8988T (cell line): Measurements from ENCODE around the gene MORN3.
"Not testable (repeated sequence)": the region's sequence is repeated elsewhere in the genome, so short reads cannot be mapped to it uniquely, and the experiment has no call there.

ENCODE experiments used
- DNase-seq: peaks from one replicate; pipeline ENCODE4 v3.0.0; 2011

Gene MORN3, protein sequence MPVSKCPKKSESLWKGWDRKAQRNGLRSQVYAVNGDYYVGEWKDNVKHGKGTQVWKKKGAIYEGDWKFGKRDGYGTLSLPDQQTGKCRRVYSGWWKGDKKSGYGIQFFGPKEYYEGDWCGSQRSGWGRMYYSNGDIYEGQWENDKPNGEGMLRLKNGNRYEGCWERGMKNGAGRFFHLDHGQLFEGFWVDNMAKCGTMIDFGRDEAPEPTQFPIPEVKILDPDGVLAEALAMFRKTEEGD

DNA sequence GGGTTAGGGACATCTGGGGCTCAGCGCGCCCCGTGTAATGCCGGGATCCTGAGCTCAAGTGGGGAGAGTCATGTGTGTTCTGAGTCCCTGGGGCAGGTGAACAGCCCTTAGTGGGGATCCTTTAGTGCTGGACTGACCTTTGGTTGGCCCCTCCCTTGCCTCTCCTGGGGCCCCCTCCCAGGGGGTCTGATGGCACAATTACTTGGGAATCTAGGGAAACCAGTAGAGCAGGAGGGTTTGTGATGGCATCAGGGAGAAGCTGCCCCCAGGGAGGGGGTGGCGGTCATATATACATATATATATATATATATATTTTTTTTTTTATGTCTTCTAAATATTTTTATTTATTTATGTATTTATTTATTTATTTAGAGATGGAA, at the start of gene MORN3:
Gene MORN3, minus strand, starts transcription at position 134 of the 380 bp plus-strand sequence. CDS start 171 bp downstream, outside the sequence.
- no peak for DNase-seq

- no peak for DNase-seq
Observed at GRCh38 chr12:121718653-121719239, 49.3 kb upstream of the MORN3 start.

DNA sequence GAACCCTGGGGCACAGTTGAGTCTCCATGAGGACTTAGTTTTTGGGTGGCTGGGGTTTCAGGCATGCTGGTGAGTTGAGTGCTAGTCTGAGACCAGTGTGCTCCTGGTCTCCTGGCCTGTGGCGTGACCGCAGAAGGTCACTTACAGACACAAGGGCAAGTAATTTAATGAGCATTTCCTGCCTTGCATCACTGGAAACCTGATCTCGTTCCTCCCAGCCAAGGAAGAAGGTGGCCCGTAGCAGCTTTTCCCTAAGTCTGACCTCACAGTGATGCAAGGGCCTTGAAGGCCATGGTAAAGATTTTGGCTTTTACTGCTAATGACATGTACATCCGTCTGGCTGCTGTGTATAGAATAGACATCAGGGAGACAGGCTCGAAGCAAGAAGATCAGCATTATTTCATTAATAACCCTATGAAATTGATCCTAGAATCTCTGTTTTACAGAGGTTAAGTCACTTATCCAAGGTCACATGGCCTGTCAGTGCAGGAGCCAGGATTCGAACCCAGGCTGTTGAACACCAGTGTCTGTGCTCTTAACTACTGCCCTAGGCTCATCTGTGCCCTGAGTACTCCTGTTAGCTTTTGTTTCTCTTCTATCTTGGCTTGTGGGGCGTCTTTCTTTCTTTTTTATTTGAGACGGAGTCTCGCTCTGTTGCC, 47.7 kb upstream of the MORN3 start:
- DNase-seq = no peak

DNA sequence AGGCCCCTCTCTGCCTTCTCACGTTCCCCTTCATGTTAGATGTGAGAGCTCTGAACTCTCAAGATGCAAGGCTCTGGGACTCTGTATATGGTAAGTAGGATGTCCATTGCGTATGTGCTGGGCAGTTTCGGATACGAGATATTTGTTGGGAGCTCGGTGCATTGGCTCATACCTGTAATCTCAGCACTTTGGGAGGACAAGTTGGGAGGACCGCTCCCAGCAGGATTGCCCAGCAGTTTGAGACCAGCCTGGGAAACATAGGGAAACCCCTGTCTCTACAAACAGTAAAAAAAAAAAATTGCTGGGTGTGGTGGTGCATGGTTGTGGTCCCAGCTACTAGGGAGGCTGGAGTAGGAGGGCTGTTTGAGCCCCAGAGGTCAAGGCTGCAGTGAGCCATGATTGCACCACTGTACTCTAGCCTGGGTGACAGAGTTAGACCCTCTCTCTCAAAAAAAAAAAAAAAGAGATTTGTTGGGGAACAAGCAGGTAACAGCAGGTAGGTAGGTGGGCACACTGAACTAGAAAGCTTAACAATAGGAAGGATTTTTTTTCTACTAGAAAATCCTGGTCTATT, 46.5 kb upstream of the MORN3 start:
- DNase-seq = no peak

DNA sequence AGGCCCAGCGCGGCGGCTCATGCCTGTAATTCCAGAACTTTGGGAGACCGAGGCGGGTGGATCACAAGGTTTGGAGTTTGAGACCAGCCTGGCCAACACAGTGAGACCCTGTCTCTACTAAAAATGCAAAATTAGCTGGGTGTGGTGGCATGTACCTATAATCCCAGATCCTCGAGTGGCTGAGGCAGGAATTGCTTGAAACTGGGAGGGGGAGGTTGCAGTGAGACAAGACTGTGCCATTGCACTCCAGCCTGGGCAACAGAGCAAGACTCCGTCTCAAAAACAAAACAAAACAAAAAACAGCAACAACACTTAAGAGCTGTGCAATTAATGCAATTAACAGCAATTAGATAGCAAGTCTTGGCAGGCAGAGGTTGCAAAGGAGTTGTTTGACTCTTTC, 45.6 kb upstream of the MORN3 start:
- DNase-seq = not testable (repeated sequence)

DNA sequence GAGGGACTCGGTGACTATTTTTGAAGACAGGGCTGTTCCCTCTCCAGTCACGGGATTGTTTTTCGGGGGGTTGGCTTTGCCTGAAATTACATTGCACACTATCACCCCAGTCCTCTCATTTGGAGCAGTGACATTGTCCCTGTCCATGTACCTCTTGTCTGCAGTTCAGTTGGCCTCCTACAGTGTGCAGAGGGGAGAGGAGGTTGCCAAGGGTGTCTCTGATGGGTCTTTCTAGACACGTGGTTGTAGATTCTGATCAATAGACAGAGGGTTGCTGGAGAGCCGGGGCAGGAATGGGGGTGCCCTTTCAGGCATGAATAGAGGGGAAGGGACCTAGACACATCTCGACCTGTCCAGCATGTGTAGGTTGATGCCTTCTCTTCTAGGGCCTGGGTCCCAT, 44.3 kb upstream of the MORN3 start:
- no peak for DNase-seq

DNA sequence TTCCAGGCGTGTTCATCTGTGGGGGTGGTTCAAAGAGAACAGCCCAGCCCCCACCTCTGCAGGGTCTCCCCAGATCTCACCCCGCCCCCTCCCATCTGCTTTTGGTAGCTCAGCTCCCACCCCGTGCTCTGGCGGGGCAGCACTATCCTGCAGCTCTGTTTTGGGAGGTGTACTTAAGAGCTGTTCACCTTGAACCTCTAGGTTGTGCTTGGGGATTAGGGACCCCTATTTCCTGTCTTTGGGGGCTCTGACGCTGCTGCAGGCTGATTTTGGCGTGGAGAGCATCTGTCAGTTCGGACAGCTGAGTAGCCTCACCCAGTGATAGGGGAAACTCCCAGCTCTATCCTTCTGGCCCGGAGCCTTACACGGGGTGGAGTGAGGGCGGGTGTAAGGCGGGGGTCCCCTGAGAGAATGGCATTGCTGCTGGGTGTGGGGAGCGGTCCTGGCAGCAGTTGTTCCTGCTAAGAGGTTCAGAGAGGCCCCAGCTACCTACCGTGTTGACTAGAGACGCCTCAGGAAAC, 43.9 kb upstream of the MORN3 start:
- no peak for DNase-seq

DNA sequence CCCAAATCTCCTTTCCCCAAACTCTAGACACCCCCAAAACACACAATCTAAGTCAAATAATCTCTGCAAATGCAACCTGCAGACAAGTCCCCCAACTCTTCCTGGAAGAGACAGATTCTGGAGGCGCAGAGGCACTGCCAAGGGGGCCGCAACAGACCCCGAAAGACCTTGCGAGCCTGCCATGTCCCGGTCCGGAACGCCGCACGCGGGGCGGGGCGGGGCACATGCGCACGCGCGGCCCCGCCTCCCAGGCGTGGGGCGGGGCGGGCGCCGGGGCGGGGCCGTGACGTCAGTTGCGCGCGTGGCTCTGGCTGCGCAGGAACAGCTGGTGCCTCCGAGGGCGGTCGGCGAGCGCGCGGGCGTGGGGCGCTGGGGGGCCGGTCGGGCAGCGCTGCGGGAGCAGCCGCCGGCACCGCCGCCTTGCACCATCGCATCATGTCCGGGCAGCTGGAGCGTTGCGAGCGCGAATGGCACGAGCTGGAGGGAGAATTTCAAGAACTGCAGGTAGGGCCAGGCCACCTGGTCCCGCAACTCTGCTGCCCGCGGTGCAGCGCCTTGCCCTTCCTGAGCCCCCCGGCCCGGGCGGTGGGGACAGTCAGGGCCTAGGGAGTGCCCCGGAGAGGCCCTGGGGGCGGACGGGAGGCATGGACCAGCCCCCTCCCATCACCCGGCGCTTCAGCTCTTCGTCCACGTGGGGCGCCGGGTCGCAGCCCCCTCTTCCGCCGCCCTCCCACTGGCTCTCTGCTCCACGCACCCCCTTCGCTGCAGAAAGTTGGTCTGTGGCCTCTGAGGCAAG, 43.2 kb upstream of the MORN3 start, which contains the start of gene TMEM120B:
Gene TMEM120B, plus strand, starts transcription at position 292 of the 796 bp plus-strand sequence. Its CDS starts 144 bp downstream, at position 436.
- peak; percentile 73 for DNase-seq

DNA sequence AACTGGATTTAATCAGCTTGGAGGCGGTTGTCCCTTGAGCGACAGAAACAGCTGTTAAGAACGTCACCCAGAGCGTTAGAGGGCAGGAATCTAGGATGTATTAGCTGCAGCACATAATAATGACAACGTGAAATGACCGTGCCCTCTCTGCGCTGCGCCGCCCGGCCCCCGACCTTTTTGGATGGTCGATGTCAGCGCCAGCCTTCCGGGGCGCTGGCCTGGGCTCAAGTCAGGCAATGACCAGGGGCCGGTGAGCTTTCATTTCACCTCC, 42.7 kb upstream of the MORN3 start:
- no peak for DNase-seq

GRCh38 chr12:121711361-121712189, 42.1 kb upstream of the MORN3 start:
- no peak for DNase-seq

GRCh38 chr12:121709478-121709961, 40.1 kb upstream of the MORN3 start:
- no peak for DNase-seq

GRCh38 chr12:121709064-121709424, 39.6 kb upstream of the MORN3 start:
- not testable (repeated sequence) for DNase-seq

DNA sequence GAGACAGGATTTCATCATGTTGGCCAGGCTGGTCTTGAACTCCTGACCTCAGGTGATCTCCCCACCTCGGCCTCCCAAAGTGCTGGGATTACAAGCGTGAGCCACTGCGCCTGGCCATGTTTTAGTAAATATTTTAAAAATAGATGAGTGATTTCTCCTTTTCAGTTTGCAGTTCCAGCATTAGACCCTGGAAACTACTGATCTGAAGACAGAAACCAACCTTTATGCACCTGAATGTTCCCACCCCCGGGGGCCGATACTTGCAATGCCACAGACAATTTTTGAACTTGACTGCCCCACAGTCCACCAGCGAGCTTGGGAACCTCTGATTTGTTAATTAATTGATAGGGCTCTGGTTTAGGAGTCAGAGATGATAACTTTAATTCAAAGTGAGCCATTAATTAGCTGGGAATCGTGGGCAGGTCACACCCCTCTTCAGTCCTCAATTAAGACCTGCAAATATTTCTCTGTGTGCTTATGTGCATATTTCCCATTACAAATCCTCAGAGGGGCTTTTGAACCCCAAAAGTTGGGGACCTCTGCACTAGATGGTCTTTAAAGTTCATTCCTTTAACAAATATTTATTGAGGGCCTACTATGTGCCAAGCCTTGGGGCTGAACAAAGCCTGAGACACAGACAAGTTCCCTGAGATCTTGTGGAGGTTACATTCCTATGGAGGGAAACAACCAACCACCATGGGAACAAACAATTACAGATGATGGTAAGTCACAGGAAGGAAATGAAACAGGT, 39.0 kb upstream of the MORN3 start:
- no peak for DNase-seq

DNA sequence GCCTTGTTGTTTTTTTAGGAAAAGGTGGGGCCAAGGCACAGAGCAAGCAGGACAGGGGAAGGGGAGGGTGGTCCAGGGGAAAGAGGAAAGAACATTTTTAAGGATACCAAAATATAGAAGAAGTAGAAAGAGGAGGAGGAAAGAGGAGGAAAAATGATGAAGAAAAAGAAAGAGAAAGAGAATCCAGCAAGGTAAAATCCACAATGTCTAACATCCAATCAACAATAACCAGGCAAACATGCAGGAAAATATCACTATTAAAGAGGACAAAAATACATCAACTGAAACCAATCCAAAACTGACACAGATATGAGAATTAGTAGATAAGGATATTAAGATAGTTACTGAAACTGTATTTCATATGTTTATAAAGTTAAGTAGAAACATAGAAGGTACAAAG, 36.1 kb upstream of the MORN3 start:
- DNase-seq = no peak

DNA sequence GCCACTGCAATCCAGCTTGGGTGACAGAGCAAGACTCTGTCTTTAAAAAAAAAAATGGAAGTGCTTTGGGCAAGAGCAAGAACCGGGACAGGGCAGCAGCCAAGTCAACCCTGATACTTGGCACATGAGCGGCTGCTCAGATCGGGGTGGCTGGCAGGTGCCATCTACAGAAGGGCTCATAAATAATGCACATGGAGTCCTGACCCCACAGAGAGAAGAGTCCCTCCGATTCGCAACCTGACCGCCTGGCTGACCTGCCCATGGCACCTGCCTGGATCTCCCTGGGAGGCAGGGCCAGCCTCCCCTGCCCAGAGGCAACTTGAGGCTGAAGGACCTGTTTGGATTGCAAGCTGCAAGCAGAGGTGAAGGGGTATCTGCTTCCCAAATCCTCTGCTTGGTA, 33.5 kb upstream of the MORN3 start:
- no peak for DNase-seq

DNA sequence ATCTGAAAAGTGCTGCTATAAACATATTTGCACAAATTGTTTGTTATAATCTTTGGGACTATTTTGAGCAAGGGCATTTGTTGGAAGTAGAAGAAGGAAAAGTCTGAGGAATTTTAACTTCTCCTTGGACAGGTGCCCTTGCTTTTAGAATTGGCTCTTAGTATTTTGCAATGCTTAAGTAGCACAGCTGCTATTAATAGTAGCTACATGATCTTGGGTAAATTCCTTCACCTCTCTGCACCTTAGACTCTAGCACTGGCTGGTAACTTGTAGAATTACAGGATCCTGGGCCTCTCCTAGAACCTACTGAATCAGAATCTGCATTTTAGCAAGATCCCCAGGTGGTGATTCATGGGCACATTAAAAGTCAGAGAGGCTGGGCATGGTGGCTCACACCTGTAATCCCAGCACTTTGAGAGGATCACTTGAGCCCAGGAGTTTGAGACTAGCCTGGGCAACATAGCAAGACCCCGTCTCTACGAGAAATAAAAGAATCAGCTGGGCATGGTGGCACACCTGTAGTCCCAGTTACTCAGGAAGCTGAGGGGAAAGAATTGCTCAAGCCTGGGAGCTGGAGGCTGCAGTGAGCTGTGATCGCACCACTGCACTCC, 32.3 kb upstream of the MORN3 start:
- DNase-seq = no peak

DNA sequence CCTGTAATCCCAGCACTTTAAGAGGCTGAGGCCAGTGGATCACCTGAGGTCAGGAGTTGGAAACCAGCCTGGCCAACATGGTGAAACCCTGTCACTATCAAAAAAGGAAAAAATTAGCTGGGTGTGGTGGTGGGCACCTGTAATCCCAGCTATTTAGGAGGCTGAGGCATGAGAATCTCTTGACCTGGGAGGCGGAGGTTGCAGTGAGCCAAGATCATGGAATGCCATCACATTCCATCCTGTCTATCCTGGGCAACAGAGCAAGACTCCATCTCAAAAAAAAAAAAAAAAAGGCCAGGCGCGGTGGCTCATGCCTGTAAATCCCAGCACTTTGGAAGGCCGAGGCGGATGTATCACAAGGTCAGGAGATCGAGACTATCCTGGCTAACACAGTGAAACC, 28.4 kb upstream of the MORN3 start:
- not testable (repeated sequence) for DNase-seq

GRCh38 chr12:121697093-121697698, 27.7 kb upstream of the MORN3 start:
- DNase-seq = no peak

- no peak for DNase-seq
Observed at GRCh38 chr12:121693155-121693687, 23.8 kb upstream of the MORN3 start.

GRCh38 chr12:121692744-121693143, 23.3 kb upstream of the MORN3 start:
- not testable (repeated sequence) for DNase-seq
